Hepatic stellate cell (primary cell): ENCODE results near the gene AKR1C1.
"Not testable (repeated sequence)": the region's sequence is repeated elsewhere in the genome, so short reads cannot be mapped to it uniquely, and the experiment has no call there.

Experiments
- DNase-seq: peaks from one replicate; pipeline ENCODE4 v3.0.0; 2011; ENCODE audit warnings: low spot score

AKR1C1 gene

GRCh38 chr10:4962876-4963814 lies at the start of gene AKR1C1:
Gene AKR1C1 (plus strand): TSS chr10:4963415. CDS start chr10:4963445, 30 bp downstream.
- not testable (repeated sequence) for DNase-seq

- DNase-seq, result no peak
Observed at GRCh38 chr10:4914213-4914850, 48.9 kb upstream of the AKR1C1 start.

- no peak for DNase-seq
Observed at GRCh38 chr10:4916086-4916716, 47.0 kb upstream of the AKR1C1 start.

- no peak for DNase-seq
Observed at GRCh38 chr10:4918236-4918635, 45.0 kb upstream of the AKR1C1 start.

GRCh38 chr10:4924482-4924881 lies 38.7 kb upstream of the AKR1C1 start:
- not testable (repeated sequence) for DNase-seq

- DNase-seq, result no peak
Observed at GRCh38 chr10:4926400-4926799, 36.8 kb upstream of the AKR1C1 start.

GRCh38 chr10:4931587-4931986 lies 31.6 kb upstream of the AKR1C1 start:
- no peak for DNase-seq

- no peak for DNase-seq
Observed at GRCh38 chr10:4934391-4934987, 28.7 kb upstream of the AKR1C1 start.

- no peak for DNase-seq
Observed at GRCh38 chr10:4937346-4937745, 25.9 kb upstream of the AKR1C1 start.

GRCh38 chr10:4939224-4940072 lies 23.8 kb upstream of the AKR1C1 start:
- no peak for DNase-seq

- not testable (repeated sequence) for DNase-seq
Observed at GRCh38 chr10:4940073-4940428, 23.2 kb upstream of the AKR1C1 start.

- not testable (repeated sequence) for DNase-seq
Observed at GRCh38 chr10:4940909-4941308, 22.3 kb upstream of the AKR1C1 start.

- no peak for DNase-seq
Observed at GRCh38 chr10:4941540-4942330, 21.5 kb upstream of the AKR1C1 start.

- peak; percentile 19 for DNase-seq
Observed at GRCh38 chr10:4942931-4943330, 20.3 kb upstream of the AKR1C1 start.

GRCh38 chr10:4943416-4943815 lies 19.8 kb upstream of the AKR1C1 start:
- not testable (repeated sequence) for DNase-seq

- DNase-seq, result no peak
Observed at GRCh38 chr10:4943821-4944220, 19.4 kb upstream of the AKR1C1 start.

GRCh38 chr10:4944841-4945240 lies 18.4 kb upstream of the AKR1C1 start:
- DNase-seq, result no peak

- DNase-seq, result no peak
Observed at GRCh38 chr10:4945766-4946717, 17.2 kb upstream of the AKR1C1 start.

GRCh38 chr10:4947039-4947634 lies 16.1 kb upstream of the AKR1C1 start:
- DNase-seq, result peak; percentile 13
